ENCODE data around the gene FTO.
A peak's percentile ranks its signal among the peaks of the same experiment; 100 is the strongest.
"Not testable (repeated sequence)": the region's sequence is repeated elsewhere in the genome, so short reads cannot be mapped to it uniquely, and the experiment has no call there.

FTO gene

DNA sequence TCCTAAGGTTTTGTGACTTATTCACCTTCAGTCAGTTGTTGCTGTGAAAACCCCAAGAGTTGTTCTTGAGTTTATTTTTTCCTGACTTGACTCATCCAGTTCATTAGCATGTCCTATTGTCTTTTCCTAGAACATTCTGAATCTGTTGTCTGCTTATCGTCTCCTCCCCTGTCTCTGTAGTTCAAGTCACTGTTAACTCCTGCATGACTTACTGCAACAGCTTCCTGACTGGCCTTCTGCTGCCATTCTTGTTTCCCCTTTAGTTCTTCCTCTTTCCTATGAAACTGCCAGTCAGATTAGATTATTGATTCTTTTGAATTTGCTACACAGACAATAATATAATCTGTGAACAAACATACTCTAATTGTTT lies 161.5 kb downstream of the FTO start:
- DNase-seq (ENCODE audit: low spot score): no peak

DNA sequence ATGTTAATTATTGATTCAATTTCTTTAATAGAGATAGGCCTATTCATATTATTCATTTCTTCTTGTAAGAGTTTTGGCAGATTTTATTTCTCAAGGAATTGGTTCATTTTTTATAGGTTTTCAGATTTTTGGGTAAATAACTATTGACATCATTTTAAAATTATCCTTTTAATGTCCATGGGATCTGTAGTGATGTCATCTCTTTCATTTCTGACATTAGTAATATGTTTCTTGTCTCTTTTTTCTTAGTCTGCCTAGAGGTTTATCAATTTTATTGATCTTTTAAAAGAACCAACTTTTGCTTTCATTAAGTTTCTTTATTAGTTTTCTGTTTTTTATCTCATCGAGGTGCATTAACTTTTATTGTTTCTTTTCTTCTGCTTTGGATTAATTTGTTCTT lies 162.6 kb downstream of the FTO start:
- DNase-seq (ENCODE audit: low spot score): no peak

DNA sequence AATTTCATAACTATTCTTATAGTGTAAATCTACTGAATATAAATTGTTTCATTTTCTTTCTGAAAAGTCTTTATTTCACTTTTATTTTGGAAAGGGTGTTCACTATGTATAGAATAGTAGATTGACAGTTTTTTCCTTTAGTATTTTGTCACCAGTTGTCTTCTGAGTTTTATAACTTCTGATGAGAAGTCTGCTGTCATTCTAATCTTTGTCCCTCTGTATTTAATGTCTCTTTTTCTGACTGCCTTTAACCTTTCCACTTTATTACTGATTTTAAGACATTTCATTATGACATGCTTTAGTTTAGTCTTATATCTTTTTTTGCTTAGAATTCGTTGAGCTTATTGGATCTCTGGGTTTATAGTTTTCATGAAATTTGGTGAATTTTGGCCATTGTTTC lies 166.9 kb downstream of the FTO start:
- no peak for DNase-seq (ENCODE audit: low spot score)

DNA sequence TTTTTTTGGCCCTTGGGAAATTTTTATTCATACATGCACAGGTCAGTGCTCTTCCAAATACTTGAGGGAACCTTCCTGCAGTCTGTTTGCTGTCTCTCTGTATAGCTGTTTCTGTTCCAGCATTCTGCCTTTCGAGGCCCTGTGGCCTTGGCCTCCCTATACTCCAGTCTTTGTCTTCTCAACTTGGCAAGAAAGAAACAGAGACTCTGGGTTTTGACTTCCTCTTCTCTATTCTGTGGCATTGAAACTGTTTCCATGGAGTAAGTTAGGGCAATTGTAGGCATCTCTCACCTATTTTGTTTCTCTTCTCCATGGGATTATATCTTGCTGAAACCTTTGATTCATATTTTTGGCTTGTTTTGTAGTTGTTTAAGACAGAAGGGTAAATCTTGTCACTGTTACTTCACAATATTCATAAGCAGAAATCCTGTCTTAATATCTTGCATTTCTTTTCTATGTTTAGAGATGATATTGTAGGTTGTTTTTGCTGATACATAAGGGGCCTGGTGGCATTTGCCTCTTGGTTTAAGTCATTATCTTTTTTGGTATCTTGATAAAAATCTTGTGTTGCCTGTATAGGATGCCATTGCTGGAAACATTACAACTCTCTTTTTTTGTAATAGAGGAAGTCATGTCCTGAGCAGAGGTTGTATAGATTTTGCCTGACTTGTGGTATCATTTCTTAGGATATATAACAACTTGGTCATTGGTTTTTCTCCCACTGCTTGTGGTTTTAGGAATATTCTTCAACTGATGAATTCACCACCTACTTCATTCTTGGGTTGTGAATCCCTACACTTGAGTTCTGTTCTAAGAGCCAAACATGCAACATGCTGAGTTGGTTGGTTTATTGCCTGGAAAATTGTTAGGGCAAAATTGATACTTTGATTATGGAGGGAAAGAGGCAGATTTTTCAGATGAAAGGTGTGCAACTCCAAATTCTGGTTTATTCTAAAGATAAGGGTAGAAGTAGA lies 168.6 kb downstream of the FTO start:
- no peak for DNase-seq (ENCODE audit: low spot score)

DNA sequence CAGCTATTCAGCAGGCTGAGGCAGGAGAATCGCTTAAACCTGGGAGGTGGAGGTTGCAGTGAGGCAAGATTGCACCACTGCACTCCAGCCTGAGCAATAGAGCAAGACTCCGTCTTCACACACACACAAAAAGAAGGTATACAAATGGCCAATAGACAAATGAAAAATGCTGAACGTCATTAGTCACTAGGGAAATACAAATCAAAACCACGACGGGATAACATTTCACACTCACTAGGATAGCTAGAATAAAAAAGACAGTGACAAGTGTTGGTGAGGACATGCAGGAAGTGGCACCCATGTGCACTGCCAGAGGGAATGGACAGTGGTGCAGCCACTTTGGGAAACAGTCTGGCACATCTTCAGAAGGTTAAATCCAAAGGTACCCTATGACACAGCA lies 172.9 kb downstream of the FTO start:
- DNase-seq (ENCODE audit: low spot score): no peak

DNA sequence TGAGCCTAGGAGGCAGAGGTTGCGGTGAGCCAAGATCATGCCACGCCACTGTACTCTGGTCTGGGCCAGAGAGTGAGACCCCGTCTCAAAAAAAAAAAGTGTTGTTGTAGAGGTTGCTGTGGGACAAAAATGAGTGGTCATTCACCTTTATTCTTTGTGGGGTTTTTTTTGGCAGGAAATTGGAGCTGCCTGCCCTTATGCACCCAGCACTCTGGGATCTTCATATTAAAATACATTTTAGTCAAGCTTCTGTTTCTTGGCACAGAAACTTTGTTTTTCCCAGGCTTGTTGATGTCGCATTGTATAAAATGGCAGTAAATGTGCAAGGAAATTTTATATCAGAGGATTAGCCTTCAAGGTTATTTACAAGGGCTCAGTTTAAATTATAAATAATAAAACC lies 174.3 kb downstream of the FTO start:
- no peak for DNase-seq (ENCODE audit: low spot score)

DNA sequence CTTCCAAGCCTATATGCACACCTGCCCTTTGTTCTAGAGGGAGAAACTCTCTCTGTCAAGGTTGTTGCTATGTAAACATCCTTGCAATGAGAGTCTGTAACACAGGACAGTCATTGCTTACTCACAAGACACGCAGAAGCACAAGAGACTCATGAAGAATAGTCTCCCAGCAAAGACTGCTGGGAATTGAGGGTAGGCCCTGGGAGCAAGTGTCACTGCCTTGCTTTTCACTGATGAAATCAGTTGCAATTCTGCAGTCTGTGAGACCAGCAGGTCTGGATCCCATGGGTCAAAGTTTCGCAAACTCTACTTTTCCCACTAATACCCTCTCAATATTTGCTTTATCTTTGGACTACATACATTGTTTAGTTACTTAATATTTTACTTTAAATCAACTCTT lies 177.4 kb downstream of the FTO start:
- no peak for DNase-seq (ENCODE audit: low spot score)

DNA sequence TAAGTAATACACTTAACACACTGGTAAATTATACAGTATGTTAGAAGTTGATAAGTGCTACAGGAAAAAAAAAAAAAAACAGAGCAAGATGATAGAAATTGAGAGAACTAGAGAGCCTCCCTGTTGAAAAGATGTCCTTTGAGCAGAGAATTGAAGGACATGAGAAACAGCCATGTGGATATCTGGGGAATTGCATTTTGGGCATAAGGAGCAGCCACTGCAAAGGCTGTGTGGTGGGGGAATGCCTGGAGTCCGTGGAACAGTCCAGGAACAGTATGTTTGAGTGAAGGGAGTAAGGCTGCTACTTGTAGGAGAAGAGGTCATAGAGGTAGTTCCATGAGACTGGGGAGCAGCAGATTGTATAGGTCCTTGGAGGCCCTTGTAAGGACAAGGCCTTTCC lies 178.4 kb downstream of the FTO start:
- DNase-seq (ENCODE audit: low spot score): no peak

DNA sequence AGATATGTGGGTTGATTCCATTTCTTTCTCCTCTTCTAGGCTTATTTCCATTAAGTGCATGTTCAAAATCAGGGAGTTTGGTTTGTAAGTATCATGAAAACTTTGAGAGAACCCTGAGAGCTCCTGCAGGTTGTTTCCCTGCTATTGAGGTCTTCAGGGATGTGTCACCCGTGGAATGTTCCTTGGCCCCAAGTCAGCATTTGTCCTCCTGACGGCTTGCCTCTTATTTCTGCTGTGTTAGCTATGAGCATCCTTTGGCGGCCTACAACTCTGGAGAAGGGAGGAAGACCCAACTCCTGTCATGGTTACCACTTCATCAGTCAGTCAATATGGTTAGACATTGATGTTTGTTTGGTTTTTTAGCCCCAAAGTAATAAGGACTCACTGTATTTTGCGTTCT lies 180.8 kb downstream of the FTO start:
- no peak for DNase-seq (ENCODE audit: low spot score)

DNA sequence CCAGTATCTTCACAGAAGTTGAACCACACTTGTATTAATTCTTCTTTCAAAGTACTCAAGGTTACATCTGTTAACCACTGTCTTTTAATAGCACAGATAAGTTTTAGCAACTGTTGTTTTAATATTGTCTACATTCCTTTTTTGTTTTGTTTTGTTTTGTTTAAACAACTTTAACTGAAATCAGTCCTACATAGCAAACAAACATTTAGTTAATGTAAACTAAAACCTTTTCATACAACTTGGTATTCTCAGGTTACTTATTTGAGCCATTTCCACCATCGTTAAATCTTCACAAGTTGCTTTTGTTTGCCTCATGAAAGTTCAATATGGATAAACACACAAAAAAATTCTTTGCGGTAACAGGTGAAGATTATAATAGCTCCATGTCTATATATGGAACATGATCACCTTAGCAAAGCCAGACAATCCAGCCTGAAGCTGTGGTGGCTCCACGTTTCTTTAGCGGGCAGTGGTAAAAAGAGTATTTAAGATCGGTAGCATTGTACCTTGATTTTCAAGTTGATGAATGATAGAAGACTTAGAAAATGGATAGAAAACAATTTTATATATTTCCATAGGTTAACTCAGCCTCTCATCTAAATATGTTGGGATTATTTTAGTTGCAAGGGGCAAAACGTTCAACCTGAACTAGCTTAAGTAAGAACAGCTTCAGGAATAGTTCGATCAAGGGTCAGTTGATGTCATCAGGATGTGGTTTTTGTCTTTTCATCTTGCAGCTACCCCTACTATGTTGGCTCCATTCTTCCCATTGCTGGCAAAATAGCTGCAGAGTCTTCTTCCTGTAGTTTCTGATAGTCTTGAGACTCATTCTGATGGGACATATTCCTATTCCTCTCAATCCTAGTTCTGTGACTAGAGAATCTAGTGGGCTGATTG lies 182.8 kb downstream of the FTO start:
- DNase-seq (ENCODE audit: low spot score): no peak

DNA sequence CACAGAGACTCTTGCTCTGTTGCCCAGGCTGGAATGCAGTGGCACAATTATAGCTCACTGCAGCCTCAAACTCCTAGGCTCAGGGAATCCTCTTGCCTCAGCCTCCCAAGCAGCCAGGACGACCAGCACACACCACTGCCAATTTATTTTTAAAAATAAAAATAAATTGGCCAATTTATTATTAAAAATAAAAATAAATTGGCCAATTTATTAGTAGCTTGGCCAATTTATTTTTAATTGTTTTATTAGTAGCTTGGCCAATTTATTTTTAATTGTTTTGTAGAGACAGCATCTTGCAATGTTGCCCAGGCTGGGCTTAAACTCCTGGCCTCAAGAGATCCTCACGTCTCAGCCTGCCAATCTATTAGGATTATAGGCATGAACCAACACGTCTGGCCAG lies 184.3 kb downstream of the FTO start:
- no peak for DNase-seq (ENCODE audit: low spot score)

DNA sequence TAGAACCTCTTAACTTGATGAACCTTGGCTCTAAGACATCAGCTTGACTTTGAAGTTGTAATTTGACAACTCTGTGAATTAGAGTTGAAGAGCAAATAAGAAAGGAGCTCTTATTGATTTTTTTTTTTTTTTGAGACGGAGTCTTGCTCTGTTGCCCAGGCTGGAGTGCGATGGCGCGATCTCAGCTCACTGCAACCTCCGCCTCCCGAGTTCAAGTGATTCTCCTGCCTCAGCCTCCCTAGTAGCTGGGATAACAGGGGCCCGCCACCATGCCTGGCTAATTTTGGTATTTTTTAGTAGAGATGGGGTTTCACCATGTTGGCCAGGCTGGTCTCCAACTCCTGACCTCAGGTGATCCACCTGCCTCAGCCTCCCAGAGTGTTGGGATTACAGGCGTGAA lies 186.9 kb downstream of the FTO start:
- DNase-seq (ENCODE audit: low spot score): not testable (repeated sequence)

DNA sequence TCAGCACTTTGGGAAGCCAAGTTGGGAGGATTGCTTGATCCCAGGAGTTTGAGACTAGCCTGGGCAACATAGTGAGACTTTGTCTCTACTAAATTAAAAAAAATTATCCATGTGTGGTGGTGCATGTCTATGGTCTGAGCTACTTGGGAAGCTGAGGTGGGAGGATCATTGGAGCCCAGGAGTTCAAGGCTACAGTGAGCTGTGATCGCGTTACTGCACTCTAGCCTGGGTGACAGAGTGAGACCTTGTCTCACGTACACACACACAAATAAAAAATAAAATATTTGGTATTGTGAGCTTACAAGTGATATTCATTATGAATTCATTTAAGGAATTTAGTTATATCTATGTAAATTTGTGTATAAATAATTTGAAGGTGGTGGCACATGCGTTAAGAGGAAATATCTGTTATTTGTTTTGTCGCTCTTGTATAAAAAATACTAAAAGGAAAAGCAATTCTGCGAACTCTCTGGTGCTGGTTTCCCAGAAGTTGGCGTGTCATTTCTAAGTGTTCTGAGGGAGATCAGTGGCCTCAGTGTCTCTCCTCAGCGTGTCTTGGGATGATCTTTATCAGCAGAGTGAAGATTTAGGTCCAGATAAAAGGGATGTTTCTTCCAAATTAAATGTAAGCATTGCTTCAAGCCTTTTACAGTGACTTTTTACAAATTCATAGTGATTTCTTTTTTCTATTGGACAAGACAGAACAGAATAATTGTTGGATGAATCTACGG lies 187.6 kb downstream of the FTO start:
- DNase-seq (ENCODE audit: low spot score): no peak

DNA sequence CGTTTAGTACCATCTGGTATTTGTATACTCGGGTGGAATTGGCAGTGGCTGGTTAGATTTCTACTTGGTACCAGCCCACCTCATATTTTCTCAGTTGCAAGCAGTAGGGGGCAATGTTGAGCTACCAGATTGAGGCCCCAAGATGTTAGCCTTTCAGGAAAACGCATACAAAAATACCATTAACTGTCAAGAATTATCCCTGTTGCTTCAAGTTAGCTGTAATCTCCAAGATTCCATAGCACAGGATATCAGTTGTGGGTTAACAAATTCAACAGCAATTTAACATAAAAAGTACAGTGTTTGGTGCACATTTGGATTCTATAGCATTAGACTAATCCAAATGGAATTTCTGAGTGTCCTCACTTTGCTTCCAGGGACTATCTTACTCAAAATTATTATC lies 188.2 kb downstream of the FTO start:
- peak; percentile 91 for DNase-seq (ENCODE audit: low spot score)

DNA sequence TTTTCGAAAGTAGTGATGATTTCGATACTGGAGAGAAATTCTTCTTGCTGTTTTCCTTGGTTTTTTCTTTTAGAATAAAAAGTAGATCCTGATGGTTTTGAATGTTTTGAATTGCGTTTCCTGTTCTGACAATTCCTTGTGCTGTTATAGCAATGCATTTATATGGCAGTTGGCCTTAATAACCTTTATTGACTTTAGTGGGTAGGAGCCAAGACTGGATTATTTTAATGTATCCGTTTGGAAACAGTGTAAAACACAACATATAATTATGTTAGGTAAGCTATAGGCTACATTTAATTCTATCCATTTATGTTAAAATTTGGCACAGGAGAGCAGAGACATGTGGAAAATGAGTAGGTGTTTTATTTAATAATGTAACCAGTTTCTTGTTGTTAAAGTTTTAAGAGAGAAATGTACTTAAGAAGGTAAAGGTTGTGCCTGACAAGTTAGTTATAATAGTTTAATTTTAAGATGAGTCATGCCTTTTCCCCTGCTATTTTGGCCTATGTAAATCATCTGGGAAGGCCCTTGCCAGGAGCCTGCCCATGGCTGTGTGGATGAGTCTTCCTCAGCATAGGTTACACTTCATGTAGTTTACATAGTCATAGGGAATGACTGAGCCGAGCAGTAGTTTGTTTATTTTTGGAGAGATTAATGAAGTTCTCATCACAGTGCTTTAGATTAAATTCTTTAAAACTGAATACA lies 189.9 kb downstream of the FTO start:
- DNase-seq (ENCODE audit: low spot score): no peak

DNA sequence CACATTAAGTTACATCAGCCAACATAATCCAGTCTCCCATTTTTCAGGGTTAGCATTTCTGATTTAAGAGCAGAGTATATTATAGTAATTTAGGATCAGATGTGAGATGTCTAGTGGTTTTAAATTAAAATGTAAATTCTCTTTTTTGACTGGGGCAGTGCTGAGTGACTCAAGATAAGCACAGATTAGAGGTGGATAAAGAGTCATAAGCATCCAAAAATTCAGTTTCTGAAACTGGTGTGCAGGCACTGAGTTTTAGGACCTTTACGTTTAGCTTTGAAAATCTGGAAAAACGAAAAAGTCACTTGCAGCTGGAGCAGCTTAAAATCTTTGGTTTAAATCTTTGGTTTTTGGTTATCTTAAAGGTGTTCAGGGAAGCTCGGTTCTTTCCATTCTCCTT lies 190.7 kb downstream of the FTO start:
- DNase-seq (ENCODE audit: low spot score): no peak

DNA sequence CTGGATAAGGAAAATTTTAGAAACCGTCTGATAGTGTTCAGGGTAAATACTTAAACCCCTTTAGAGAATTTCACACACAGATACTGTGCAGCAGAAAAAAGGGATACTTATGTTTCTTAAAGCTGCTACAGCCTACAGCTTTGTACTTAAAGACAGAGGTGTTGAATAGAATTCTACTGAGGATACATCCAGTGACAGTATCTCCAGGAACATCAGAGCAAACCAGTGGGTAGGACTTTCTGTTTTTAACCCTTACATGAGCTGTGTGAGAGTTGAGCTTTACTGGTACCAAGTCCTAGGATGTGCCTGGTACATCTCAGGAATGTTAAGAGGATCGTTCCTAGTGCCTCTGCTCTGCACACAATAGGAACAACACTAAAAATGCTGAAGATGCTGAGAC lies 191.5 kb downstream of the FTO start:
- no peak for DNase-seq (ENCODE audit: low spot score)

DNA sequence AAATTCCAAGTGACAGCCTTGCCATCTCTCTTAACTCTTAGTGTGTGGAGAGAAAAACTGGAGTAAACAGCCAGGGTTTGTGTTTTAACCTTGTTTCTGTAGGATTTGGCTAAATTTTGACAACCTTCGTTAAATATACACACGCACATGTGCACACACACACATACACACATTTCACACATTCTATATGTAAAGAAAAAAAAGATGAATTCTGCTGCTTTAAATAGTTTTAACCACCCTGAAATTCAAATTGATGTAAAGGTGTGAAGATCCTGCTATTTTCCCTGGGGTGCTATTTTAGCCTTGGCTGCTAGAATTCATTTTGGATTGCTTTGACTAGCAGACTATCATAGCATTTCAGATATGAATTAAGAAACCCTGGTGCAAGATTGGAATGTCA lies 191.9 kb downstream of the FTO start:
- no peak for DNase-seq (ENCODE audit: low spot score)

DNA sequence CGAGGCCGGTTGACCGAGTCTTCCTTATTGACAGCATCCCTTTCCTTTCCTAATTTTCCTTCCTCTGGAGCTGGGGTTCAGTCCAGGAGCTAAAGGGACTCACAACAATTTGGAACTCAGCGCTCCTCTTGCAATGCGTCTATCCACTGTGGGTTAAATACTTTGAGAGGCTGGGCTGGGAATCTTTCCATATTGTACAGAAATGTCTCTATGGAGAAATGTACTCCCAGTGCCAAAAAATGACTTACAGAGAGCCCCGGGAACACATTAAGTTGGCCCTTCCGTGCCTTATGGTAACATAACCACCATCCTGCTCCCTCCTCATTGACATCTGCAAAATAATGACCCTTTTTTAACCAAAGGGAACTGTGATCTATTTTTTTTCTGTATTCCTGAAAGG lies 192.8 kb downstream of the FTO start:
- DNase-seq (ENCODE audit: low spot score): peak; percentile 58

DNA sequence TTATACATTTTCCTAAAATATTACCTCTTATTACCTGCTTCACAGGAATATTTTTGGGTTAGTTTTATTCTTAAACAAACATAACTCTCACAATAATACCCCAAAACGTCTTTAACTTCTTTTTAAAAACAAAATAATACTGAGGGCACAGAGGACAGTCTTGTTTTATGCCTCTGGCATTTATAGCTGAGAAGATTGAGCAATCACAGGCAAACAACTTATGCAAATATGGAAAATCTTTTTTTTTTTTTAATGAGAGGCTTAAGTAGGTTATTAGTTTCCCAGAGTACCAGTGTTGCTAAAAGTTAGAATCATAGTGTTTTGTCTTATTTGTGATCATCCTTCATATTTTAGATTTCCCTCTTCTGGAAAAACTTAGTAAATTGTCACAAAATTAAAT lies 195.0 kb downstream of the FTO start:
- DNase-seq (ENCODE audit: low spot score): no peak

DNA sequence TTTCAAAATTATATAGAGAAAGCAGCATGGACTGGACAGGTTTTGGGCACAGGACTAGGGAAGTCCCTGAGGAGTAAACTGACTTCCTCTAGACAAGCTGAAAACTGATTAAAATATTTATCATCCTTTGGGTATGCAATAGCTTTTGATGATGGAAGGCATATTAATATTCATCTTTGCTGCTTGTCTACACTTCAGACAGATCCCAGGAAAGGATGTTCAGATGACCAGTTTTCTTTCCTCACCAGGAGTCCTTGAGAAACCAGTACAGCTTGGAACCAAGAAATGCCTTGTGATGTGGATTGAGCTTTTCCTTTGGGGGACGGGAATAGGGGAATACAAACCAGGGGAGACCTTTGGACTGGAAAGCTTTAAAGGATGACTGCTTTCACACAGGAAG lies 195.5 kb downstream of the FTO start:
- no peak for DNase-seq (ENCODE audit: low spot score)

DNA sequence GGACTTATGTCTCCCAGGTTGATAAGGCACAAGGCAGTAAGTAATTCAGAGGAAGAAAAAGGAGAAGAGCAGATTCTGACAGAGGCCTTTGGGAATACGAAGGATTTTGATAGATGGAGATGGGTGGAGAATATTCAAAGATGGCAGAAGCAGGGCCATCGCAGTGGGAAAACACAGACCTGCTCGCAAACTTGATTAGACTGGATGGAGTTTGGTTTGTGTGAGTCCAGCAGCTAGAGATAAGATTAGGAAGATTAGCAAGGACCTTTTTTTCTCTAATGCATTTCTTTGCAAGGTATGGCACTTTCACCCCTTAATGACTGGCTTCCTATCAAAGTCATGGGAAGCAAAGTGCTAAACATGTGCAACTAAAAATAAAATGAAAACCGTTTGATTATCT lies 196.7 kb downstream of the FTO start:
- no peak for DNase-seq (ENCODE audit: low spot score)
